Measurements from ENCODE around the gene MBNL2.

MBNL2 gene

GRCh38 chr13:97274829-97275649, 52.9 kb downstream of the MBNL2 start:
- DNase-seq (ENCODE audit: low read depth): no peak

GRCh38 chr13:97275776-97276501, 53.8 kb downstream of the MBNL2 start:
- no peak for DNase-seq (ENCODE audit: low read depth)

GRCh38 chr13:97276862-97277269, 54.7 kb downstream of the MBNL2 start:
- no peak for DNase-seq (ENCODE audit: low read depth)

- DNase-seq (ENCODE audit: low read depth): no peak
These were observed 56.6 kb downstream of the MBNL2 start for GRCh38 chr13:97278435-97279411.

DNA sequence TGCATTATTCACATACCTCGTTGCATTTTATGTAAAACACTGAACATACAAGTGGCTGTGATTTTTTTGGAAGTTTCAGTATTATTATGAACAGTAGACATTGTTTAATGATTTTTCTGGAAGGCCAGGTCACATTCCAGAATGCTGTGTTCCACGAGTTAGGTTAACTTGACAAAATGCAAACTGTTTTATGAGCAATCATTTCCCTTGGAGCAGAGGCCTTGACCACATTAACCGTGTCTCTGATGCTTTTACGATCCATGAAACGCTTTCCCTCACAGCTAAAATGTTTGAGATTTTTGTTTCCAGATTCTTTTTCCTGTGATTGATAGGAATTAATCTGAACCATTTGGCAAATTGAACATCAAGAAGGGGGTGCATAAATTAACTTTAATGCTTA, 57.8 kb downstream of the MBNL2 start:
- DNase-seq (ENCODE audit: low read depth): no peak

- DNase-seq (ENCODE audit: low read depth): no peak
These were observed 58.3 kb downstream of the MBNL2 start for GRCh38 chr13:97280478-97280877.

- no peak for DNase-seq (ENCODE audit: low read depth)
These were observed 58.9 kb downstream of the MBNL2 start for GRCh38 chr13:97281028-97281427.

DNA sequence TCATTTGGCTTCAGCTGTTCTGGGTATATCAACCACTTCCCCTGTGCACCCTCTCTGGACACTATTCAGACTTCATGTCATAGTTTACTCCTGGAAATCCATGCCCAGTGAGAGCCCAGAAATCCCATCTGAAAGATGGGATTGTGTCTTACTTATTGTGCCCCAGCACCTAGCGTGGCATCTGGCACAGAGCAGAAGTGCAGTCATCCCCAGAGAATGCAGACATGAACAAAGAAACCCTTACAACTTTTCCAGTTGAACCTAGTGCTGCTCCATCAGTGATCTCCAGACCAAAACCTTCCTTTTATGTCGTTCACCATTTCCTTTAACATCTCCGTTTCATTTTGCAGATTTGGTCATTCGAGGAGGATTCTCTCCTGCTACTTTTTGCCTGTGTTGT, 60.6 kb downstream of the MBNL2 start:
- DNase-seq (ENCODE audit: low read depth): no peak

GRCh38 chr13:97283888-97284287, 61.8 kb downstream of the MBNL2 start:
- DNase-seq (ENCODE audit: low read depth): no peak

- DNase-seq (ENCODE audit: low read depth): no peak
These were observed 62.4 kb downstream of the MBNL2 start for GRCh38 chr13:97284558-97284957.

DNA sequence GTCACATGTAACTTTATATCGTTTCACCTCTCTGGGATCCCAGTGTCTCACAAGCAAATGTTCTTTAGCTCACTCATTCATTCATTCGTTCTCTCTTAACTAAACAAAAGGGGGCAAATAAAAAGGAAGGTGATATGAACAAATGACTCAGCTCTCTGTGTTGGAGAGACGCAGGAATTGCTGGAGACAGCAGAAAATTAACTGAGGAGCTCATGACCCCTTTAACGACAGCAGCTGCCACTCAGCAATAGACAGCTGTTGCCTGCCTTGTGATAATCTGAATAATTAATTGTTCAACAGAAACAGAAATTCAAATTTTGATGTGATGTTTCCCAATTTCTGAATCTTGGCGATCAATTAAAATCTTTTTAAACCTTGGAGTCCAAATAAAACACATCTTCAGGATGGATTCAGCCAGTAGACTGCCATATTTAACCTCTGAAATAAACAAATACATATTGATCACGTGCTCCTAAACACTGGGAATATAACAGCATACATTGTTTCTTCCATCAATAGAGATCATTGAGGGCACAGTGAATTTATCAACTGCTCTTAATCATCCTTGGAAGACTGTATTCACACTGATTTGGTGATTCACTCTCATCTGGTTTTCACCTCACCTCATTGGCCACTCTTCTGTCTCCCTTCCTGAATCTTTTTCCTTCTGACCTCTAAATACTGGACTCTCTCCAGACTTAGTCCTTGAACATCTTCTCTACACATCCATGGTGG, 63.3 kb downstream of the MBNL2 start:
- no peak for DNase-seq (ENCODE audit: low read depth)

- no peak for DNase-seq (ENCODE audit: low read depth)
These were observed 64.3 kb downstream of the MBNL2 start for GRCh38 chr13:97286317-97287046.

- no peak for DNase-seq (ENCODE audit: low read depth)
These were observed 64.9 kb downstream of the MBNL2 start for GRCh38 chr13:97287047-97287383.

DNA sequence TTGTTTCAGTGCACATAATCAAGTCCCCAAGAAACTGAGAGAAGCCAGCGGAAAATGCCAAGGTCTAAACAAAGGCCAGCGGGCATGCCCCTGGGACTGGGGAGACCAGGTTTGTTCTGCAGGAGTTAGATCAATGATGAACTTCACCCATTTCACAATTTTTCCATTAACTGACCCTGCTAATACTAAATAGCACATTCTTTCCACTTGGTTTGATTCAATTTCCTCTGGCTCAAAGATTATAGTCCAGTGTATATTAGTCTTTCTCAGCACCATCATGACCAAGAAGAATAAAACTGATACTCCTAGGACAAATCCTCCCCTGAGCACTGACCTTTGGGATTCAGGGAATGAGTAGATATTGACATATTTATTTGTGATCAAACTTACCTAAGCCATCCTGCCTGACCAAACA, 66.4 kb downstream of the MBNL2 start:
- DNase-seq (ENCODE audit: low read depth): no peak

- no peak for DNase-seq (ENCODE audit: low read depth)
These were observed 67.6 kb downstream of the MBNL2 start for GRCh38 chr13:97289514-97290298.

DNA sequence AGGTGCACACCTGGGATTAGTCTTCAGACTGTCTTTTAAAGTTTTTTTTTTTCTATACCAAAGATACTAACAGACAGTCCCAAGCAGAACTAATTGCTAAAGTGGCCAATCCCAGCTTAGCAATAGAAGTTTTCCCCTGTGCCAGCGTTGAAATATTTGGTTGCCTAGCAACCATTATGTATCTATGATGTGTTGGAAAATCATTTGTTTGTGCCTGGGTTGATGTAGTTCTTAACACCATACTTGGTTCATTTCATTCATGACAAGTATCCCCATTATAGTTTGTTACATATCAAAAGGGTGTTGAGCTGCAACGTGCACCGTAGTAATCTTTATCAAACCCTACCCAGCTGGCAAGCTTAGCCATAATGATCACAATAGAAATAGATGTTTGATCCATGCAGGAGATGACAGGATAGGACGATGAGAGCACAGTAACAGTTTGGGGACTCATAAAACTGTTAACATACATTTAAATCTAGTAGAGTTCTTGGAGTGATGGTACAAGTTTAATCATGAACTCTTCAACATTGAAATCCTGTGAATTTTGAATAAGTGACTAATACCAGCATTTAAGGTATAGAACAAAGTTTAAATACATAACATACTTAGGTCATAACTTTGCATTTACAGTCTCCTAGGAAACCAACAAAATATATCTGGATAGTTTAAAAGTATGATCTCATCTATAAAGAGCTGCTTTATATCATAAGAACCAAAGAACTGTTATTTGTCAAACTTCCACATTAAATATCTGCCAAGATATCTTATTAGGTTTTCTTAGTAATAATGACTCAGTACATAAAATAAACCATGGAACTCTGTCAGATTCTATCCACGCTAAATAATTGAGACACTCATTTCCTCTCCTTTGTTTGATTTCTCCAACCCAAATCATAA, 73.4 kb downstream of the MBNL2 start:
- DNase-seq (ENCODE audit: low read depth): no peak

GRCh38 chr13:97296740-97297139, 74.6 kb downstream of the MBNL2 start:
- DNase-seq (ENCODE audit: low read depth): no peak

GRCh38 chr13:97298816-97299215, 76.7 kb downstream of the MBNL2 start:
- no peak for DNase-seq (ENCODE audit: low read depth)

- DNase-seq (ENCODE audit: low read depth): no peak
These were observed 78.7 kb downstream of the MBNL2 start for GRCh38 chr13:97300871-97301270.

Data from stimulated activated CD8-positive, alpha-beta memory T cell treated with anti-CD3 and anti-CD28 coated beads, Interleukin-12 subunit alpha, Interleukin-12 subunit beta, amount 100 ng/mL, for 4 hours (primary cell).